ENCODE measurements around the gene SAMD13. TPM values are rescaled to one million over a fixed set of nuclear protein-coding genes. Genes with fewer than 3 reads are reported as not detected.

SAMD13 gene
- polyA plus RNA-seq, 1 of the 3 experiments (the other 2 are of a cell fraction), result 1.3 TPM

DNA sequence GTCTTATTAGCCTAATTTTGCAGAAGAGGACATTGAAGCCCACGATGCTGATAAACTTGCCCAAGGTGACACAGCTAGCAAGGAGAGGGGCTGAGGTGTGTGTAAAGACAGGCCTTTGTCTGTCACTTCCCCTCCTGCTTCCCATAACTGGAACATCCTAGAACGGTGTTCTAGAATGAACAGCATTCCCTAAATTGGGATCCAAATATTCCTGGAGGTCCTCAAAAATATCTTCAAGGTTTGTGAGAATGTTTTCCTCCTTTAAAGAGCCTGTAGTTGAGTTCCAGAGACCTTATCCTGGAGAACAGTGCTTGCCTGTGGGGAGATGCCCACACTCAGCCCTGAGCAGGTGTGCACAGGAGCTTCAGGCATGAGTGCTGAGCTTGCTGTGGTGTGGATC is 41.5 kb upstream of the SAMD13 start:
- H3K36me3 ChIP-seq (replicated peaks in 1 of 2; ENCODE audit: control insufficient read depth in 1 of 2, insufficient read depth in 2 of 2, low read length in 1 of 2), result no peaks in the 10 kb centered on the region
- POLR2A ChIA-PET, result no interaction called here
- TF ChIP-seq TCF12 (IDR thresholded peaks at IDR 0.05) (no peak), MXI1 (IDR thresholded peaks at IDR 0.05; ENCODE audit: low read depth, low read length) (no peak), FOXM1 (IDR thresholded peaks at IDR 0.05; ENCODE audit: low read depth) (no peak), SIN3A (IDR thresholded peaks at IDR 0.05; ENCODE audit: borderline replicate concordance, low read depth, low read length) (no peak), MEF2A (IDR thresholded peaks at IDR 0.05; ENCODE audit: borderline replicate concordance, low read depth) (no peak), GABPA (IDR thresholded peaks at IDR 0.05; ENCODE audit: low read depth) (no peak), TEAD4 (IDR thresholded peaks at IDR 0.05; ENCODE audit: borderline replicate concordance, insufficient read depth) (no peak)
- TF ChIP-seq, protein P1, sequence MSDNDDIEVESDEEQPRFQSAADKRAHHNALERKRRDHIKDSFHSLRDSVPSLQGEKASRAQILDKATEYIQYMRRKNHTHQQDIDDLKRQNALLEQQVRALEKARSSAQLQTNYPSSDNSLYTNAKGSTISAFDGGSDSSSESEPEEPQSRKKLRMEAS (IDR thresholded peaks at IDR 0.05; ENCODE audit: low read depth), result no peak
- TF ChIP-seq, protein P2, sequence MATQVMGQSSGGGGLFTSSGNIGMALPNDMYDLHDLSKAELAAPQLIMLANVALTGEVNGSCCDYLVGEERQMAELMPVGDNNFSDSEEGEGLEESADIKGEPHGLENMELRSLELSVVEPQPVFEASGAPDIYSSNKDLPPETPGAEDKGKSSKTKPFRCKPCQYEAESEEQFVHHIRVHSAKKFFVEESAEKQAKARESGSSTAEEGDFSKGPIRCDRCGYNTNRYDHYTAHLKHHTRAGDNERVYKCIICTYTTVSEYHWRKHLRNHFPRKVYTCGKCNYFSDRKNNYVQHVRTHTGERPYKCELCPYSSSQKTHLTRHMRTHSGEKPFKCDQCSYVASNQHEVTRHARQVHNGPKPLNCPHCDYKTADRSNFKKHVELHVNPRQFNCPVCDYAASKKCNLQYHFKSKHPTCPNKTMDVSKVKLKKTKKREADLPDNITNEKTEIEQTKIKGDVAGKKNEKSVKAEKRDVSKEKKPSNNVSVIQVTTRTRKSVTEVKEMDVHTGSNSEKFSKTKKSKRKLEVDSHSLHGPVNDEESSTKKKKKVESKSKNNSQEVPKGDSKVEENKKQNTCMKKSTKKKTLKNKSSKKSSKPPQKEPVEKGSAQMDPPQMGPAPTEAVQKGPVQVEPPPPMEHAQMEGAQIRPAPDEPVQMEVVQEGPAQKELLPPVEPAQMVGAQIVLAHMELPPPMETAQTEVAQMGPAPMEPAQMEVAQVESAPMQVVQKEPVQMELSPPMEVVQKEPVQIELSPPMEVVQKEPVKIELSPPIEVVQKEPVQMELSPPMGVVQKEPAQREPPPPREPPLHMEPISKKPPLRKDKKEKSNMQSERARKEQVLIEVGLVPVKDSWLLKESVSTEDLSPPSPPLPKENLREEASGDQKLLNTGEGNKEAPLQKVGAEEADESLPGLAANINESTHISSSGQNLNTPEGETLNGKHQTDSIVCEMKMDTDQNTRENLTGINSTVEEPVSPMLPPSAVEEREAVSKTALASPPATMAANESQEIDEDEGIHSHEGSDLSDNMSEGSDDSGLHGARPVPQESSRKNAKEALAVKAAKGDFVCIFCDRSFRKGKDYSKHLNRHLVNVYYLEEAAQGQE (IDR thresholded peaks at IDR 0.05; ENCODE audit: low read depth, low read length), result no peak
- no peak overlapping the region for H3K27ac ChIP-seq (ENCODE audit: low read depth in 2 of 2, low read length in 1 of 2)
- no peak overlapping the region for H2AFZ ChIP-seq (ENCODE audit: low read depth)
- no peaks in the 10 kb centered on the region for H3K4me1 ChIP-seq (ENCODE audit: control insufficient read depth in 1 of 2, insufficient read depth in 2 of 2, low read depth in 1 of 2, low read length in 1 of 2)
- 63% methylated on average over 2 of the region's 2 CpGs for WGBS (ENCODE audit: low lambda C conversion rate)
- CTCF ChIA-PET, result interaction anchor here (0.8 kb wide), 1 partner anchor 174 kb away, joined by 3 read pairs; no protein-coding TSS in a partner anchor
- H3F3A ChIP-seq (replicated peaks; ENCODE audit: insufficient read depth), result no peaks in the 10 kb centered on the region
- H3K9me2 ChIP-seq, result no peaks in the 10 kb centered on the region
- H3K9me3 ChIP-seq, result no peaks in the 10 kb centered on the region
- H3K9ac ChIP-seq, result no peak overlapping the region
- H3K4me3 ChIP-seq (ENCODE audit: low read depth in 2 of 2, low read length in 1 of 2), result no peak overlapping the region
- H3K79me2 ChIP-seq (ENCODE audit: insufficient read depth), result no peaks in the 10 kb centered on the region
- DNase-seq, result no peak
- H3K4me2 ChIP-seq, result no peak overlapping the region
- no peaks in the 10 kb centered on the region for H3K27me3 ChIP-seq (ENCODE audit: insufficient read depth)
- no peaks in the 10 kb centered on the region for H4K20me1 ChIP-seq (ENCODE audit: insufficient read depth)

DNA sequence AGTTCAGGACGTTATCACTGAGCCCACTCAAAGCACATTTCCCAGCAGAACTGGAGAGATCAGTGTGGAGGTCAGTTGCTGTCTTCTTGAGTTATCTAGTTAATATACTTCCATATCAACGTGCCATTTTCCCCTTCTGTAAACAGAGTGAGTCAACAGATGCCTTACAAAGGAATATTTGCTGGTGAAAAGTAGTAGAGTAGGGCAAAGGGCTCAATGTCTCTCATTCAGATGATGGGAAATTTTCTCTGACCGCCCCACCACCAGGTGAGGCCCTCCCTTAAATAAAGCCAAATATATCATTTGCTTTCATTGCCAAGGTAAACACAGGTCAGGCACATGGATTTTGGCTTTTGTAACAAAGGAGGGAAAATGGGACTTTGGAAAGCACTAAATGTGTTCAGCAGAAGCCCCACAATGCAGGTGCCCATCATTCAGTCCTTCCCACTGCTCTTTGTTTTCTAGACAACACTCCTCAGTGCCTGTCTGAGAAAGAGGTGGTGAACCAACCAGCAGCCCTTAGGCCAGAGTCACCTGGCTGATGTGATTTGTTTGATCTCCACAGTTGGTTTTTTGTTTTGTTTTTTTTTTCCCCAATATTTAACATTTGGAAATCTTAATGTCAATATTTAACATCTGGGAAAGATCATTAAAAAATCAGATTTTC is 40.5 kb upstream of the SAMD13 start:
- no peak for DNase-seq
- Histone ChIP-seq H3K79me2 (ENCODE audit: insufficient read depth) (no peaks in the 10 kb centered on the region), H3K9ac (no peak overlapping the region), H3K9me2 (no peaks in the 10 kb centered on the region), H3K4me1 (ENCODE audit: control insufficient read depth in 1 of 2, insufficient read depth in 2 of 2, low read depth in 1 of 2, low read length in 1 of 2) (no peaks in the 10 kb centered on the region), H3K4me3 (ENCODE audit: low read depth in 2 of 2, low read length in 1 of 2) (no peak overlapping the region), H3F3A (replicated peaks; ENCODE audit: insufficient read depth) (no peaks in the 10 kb centered on the region), H3K27ac (ENCODE audit: low read depth in 2 of 2, low read length in 1 of 2) (no peak overlapping the region), H3K36me3 (replicated peaks in 1 of 2; ENCODE audit: control insufficient read depth in 1 of 2, insufficient read depth in 2 of 2, low read length in 1 of 2) (no peaks in the 10 kb centered on the region), H3K4me2 (no peak overlapping the region), H2AFZ (ENCODE audit: low read depth) (no peak overlapping the region), H4K20me1 (ENCODE audit: insufficient read depth) (no peaks in the 10 kb centered on the region), H3K27me3 (ENCODE audit: insufficient read depth) (no peaks in the 10 kb centered on the region), H3K9me3 (no peaks in the 10 kb centered on the region)
- 49% methylated on average over 3 of the region's 3 CpGs for WGBS (ENCODE audit: low lambda C conversion rate)
- CTCF ChIA-PET, result no interaction called here
- no peak for TF ChIP-seq NRF1 (IDR thresholded peaks at IDR 0.05; ENCODE audit: low read depth, low read length)
- TF ChIP-seq RXRA (IDR thresholded peaks at IDR 0.05; ENCODE audit: borderline replicate concordance, low read depth), result no peak
- no peak for TF ChIP-seq CHD2 (IDR thresholded peaks at IDR 0.05; ENCODE audit: low read length, partially characterized antibody)
- POLR2A ChIA-PET, result no interaction called here

All from SK-N-SH (cell line).